GM18909 (cell line): Measurements from ENCODE around the gene FKBP1A.
"Not testable (repeated sequence)": the region's sequence is repeated elsewhere in the genome, so short reads cannot be mapped to it uniquely, and the experiment has no call there.

Experiments used
- ATAC-seq: cut with Tn5 transposase; IDR thresholded peaks from one replicate; pipeline ENCODE4 v1.9.1; 2021; ENCODE audit warnings: mild to moderate bottlenecking; ENCODE audit not compliant: unreplicated experiment, poor library complexity

FKBP1A gene

GRCh38 chr20:1417790-1418189, 24.9 kb upstream of the FKBP1A start:
- no peak for ATAC-seq

- no peak for ATAC-seq
Measured at GRCh38 chr20:1417273-1417672, 24.4 kb upstream of the FKBP1A start.

GRCh38 chr20:1415667-1416468, 23.0 kb upstream of the FKBP1A start:
- no peak for ATAC-seq

GRCh38 chr20:1414982-1415381, 22.1 kb upstream of the FKBP1A start:
- no peak for ATAC-seq

- no peak for ATAC-seq
Measured at GRCh38 chr20:1405801-1406200, 12.9 kb upstream of the FKBP1A start.

GRCh38 chr20:1403624-1404023, 10.8 kb upstream of the FKBP1A start:
- no peak for ATAC-seq

- ATAC-seq, result no peak
Measured at GRCh38 chr20:1402149-1402548, 9.3 kb upstream of the FKBP1A start.

- no peak for ATAC-seq
Measured at GRCh38 chr20:1401451-1401907, 8.6 kb upstream of the FKBP1A start.

- not testable (repeated sequence) for ATAC-seq
Measured at GRCh38 chr20:1399678-1400366, 7.0 kb upstream of the FKBP1A start.

GRCh38 chr20:1398185-1398584, 5.3 kb upstream of the FKBP1A start:
- not testable (repeated sequence) for ATAC-seq

GRCh38 chr20:1397710-1398109, 4.9 kb upstream of the FKBP1A start:
- no peak for ATAC-seq

GRCh38 chr20:1396702-1397101, 3.8 kb upstream of the FKBP1A start:
- no peak for ATAC-seq

GRCh38 chr20:1396264-1396663, 3.4 kb upstream of the FKBP1A start:
- no peak for ATAC-seq

- no peak for ATAC-seq
Measured at GRCh38 chr20:1394686-1395085, 1.8 kb upstream of the FKBP1A start.

- no peak for ATAC-seq
Measured at GRCh38 chr20:1393507-1393882, 641 bp upstream of the FKBP1A start.

GRCh38 chr20:1392443-1392692, 486 bp downstream of the FKBP1A start:
- peak; percentile 31 for ATAC-seq

- no peak for ATAC-seq
Measured at GRCh38 chr20:1391640-1392442, 1.0 kb downstream of the FKBP1A start.

- ATAC-seq, result no peak
Measured at GRCh38 chr20:1390581-1391403, 2.1 kb downstream of the FKBP1A start.

GRCh38 chr20:1389703-1390580, 2.9 kb downstream of the FKBP1A start:
- no peak for ATAC-seq
